Raji (cell line): ENCODE data around the gene DMAP1.

ENCODE experiments used
- POLR2A ChIP-seq: IDR thresholded peaks from 2 replicates; pipeline ENCODE4 v1.6.1; 2011; ENCODE audit warnings: low read depth, low read length, control low read depth; ENCODE audit not compliant: insufficient read depth

The DMAP1 gene

DNA sequence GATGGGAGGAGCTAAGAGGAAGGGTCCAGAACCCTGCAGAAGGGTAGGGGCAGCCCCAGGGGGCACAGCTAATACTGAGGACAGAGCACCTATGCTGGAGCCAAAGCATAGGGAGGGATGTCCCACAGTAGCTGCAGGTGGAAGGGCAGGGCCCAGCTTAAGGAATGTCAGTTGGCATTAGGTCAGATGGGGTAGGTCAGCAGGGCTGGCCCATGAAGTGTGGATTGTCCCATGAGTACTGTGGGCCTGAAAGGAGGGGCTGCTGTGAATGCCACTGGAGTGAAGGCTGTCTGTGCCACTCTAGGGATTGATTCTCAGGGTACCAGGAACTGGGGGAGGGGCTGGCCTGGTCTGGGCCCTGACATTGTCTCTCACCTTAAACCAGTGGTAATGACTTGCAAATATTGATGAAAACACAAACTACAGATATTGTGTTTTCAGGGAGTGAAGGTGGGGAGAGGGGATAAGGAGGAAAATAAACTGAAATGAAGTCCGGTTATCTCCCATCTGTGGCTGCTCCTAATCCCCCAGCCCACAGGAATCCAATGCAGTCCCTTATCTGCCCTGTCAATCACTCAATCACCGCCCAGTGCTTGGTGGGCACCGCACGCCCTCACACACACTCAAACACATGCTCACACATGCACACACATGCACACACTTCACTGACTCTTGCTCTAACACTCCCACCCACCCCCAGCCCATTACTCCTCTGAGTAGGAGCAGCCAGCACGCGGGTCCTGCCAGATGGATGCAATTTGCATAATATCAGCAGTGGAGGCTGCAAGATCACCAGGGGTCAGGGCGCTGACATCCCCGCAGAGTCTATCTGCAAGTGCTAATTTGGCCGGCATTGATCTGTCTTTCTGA lies 27.8 kb downstream of the DMAP1 start:
- no peak for TF ChIP-seq POLR2A

DNA sequence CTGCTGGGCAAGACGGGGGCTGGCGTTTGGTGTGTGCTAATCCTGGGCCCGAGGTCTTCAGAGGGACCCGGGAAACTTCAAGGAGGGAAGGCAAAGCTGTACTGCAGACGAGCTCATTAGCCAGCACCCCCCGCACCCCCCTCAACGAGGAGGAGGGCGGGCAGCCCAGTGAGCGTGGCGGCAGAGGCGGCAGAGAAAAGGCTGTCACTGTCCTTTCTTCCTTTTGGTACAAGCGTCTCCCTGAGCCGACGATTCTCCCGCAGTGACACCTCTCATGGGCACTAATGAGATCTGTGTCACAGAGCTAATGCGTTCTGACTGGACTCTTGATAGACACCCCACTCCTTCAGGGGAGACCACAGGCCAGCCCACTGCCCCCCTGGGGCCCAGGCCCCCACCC lies 29.5 kb downstream of the DMAP1 start:
- no peak for TF ChIP-seq POLR2A

DNA sequence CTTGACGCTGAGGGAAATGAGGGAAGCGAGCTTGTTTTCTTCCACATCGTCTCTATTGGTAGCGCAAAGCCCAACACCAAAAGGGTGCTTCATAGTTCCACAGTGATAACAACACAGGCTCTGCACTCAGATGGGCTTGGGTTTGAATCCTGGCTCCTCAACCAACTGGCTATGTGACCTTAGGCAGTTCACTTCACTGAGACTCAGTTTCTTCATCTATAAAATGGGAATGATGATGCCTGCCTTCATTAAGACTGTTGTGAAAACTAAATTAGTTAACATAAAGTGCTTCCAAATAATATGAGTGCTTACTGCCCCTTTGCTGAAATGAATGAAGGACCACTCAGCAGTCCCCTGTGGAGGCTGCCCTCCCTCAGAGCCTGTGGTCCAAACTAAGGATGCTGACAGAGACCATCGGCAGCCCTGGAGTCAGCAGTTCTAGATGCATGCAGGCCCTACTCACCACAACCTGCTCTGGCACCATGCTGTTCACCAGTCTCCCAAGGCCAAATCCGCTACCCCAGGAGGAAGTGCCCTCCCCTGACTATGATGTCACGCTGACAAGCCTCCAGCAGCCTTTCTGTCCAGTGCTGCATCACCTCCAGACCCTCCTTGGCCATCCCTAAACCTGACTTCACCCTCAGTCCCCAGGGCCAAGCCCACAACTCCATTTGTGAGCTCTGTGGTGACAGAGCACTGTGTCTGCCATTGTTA lies 30.7 kb downstream of the DMAP1 start:
- no peak for TF ChIP-seq POLR2A

DNA sequence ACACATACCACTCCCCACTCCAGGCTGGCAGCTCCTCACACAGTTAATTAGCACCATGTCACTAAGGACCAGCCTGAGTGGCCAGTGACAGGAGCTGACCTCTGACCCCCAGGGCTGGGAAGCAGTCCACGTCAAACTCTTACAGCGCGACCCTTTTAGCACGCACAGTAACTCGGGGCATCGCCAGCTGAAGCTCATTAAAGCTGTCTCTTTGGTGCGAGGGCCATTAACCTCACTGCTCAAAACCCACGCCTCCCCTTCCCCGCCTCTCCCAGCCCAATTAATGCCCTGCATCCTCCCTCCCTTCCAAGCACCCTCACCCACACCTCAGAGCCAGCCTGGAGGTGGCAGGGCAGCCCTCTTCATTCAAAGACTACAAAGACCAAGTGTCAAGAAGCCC lies 31.7 kb downstream of the DMAP1 start:
- no peak for TF ChIP-seq POLR2A

DNA sequence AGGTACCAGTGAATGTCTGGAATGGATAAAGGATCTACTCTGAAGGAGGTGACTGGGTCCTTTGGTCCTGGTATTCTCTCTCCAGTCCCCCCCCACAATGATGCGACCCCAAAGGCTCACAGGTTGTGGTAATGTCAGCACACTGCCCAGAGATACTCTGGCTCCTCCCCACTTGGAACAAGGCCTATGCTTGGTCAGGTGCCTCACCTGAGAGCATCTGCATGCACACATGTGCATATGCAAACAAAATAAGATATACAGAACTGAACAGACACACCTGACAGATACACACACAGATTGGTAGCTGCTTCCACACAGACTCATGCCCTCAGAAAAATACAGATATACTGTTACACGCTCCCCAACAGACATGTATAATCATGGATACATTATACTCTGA lies 33.5 kb downstream of the DMAP1 start:
- no peak for TF ChIP-seq POLR2A

DNA sequence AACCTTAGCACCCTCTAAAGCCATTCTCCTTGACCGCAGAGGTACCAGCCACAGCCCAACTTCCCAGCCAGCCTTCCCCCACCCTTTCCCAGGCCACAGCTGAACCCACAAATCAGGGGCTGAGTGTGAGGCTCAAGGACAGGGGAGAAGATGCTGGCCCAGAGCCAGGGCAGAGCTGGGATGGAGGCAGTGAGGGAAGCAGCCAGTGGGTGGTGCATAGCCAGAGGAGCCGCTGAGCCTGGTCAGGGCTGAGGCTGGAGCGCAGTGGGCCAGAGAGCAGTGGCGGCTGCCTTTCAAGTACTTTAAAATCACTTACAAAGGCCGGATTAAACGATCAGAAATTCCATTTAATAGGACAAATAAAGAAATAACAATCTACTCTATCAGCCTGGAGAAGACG lies 36.3 kb downstream of the DMAP1 start:
- no peak for TF ChIP-seq POLR2A

DNA sequence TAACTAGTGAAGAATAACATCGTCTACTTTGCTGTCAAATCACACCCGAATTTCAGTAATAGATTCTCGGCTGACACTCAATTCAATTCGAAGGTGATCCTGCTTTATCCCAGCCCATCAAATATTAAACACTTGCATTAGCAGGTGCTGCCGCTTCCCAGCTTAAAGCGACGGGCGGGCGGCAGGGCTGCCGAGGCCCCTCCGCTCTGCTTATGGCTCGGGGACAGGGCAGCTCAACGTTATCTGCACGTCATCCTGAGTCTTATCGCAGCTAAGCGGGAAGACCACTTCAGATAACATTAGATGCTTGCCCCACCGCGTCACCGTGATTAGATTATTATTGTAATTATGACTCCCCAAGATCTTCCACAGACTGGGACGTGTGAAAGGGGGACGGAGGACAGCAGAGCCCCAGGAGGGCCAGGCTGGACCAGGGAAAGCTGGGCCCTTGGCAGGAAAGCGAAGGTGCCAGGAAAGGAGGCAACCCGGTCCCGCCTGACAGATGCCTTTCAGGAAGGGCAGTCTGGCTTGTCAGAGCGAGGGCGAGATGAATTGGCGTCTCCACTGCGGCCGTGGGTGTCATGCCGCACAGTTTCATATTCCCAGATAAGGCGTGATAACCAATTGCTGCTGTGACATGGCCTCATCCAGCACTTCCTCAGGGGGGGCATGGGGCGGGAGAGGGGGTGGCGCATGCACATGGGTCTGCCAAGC lies 37.0 kb downstream of the DMAP1 start:
- no peak for TF ChIP-seq POLR2A

DNA sequence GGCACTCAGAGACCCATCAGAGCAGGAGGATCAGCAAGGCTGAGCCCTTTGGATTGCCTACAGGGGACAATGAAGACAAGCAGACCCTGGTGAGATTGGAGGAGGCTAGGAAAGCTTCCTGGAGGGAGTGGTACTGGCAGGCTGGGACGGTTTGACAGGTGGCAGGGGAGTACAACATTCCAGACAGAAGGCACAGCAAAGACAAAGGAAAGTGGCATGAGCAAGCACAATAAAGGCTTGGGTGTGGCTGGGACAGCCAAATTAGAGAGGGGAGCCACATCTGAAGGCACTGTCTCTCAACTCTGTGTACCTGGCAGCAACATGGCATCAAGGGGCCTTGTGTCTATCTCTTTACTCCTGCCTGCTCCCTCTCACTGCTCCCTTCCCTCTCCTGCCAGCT lies 38.2 kb downstream of the DMAP1 start:
- TF ChIP-seq POLR2A: no peak

DNA sequence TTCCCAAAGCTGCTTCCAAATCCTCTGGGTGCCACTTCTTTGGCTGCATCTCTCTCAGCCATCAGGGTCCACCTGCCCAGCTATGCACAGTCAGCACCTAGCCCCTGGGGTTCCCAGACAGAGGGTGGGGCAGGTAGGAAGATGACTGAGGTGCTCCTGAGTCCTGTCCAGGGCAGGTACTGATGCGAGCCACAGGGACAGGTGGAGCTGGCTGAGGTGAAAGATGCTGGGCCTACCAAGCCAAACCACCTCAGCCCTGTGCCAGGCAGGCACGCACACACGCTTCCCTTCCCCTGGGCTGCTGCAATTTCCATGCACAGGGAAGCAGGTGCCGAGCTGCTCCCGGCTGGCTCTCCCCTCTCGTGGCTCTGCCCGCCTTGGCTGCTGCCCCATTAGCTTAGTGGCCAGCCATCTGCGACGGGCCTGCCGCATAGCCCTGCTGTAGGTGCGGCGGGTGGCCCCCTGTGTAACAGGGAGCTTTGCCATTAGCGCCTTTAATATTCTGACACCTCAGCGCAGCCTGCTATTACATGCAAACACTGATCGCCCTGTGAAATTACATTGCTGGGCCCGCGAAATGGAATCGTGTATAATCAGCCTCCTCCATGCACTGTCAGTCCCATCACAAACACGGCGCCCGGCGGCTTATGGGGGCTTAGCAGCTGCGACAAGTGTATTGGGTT lies 38.9 kb downstream of the DMAP1 start:
- TF ChIP-seq POLR2A: no peak

DNA sequence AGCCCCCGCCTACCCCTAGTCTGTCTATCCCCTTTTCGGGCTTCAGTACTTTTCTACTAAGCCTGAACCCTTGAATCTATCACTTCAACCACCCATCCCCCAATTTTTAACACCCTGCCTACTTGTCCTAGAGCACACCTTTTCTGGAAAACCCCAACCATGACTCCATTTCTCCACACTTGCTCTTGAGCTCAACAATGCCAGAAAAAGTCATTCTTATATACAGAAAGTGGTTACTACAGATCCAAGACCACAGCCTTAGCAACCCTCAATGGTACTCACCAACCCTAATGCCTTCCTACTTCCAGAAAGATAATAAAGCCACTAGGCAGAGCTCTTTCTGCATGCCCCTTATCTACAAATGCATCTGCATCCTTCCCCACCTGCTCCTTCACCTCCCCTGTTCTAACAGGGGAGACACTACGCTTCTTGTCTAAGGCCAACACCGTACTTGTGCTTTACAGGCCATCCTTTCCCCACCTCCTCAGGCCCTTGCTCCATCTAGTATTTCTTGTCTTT lies 41.2 kb downstream of the DMAP1 start:
- no peak for TF ChIP-seq POLR2A

DNA sequence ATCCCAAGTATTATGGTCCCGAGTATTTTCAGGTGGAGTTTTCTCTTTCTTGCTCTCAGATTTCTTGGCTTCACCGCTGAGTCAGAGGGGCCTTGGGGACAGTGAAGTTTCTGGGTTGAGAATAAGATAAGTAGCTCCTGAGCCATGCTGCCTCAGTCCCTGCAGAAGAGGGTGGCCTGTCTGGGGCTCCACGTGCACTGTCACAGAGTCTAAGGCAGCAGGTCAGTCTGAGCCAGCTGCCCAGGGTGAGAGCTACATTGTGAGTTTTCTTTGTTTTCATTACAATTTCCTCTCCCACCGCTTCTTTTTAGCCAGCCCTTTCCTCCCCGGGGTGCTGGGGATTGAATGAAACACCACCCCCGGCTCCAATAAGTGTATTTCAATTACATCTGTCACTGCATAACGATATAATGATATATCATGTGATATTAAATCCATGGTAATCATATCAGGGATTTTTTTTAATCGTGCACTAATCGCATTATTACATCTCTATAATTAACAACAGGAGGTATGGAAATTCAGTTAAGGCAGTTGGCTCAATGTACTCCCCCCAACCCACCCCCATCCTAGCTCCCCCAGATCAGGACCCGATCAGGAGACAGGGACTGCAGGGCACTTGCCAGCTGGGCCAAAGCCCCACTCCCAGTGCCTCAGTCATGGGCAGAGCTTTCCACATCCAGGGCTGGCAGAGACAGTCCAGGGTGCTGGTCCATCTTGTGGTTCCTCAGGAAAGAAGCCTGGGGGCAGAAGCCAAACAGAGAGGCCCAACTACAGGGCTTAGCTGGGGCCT lies 43.7 kb downstream of the DMAP1 start:
- TF ChIP-seq POLR2A: no peak

DNA sequence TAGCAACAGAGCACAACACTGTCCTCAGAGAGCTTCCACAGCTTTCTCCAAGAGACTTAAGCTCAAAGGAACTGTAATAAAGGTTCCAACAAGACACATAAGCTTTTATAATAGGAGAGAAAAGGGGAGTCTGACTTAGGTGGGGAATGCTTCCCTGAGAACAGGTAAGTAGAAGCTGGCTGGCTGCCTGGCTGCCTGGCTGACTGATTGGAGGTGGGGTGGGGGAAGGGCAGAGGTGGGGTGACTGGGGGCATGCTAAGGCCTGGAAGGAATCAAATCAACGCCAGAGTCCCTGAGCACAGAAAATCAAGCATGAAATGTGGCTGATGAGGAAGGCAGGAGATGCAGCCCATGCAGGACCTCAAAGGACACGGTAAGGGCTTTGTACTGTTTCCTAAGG lies 45.8 kb downstream of the DMAP1 start:
- TF ChIP-seq POLR2A: no peak

DNA sequence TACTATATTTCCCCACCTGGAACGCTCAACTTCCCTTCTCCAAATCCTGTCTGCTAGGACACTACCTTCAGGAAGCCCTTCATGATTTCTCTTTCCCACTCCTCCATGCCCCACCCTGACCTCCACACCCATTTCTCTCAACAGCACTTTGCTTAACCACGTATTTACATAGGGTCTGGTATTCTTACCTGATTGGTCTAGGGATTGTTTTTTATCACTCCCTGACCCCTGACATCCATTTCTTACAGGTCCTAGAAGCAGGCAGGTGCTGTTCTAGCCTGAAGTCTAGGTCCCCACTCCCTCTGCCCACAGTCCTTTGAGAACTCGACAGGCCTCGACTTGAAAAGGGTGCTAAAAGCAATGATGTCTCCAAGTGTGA lies 47.5 kb downstream of the DMAP1 start:
- no peak for TF ChIP-seq POLR2A

DNA sequence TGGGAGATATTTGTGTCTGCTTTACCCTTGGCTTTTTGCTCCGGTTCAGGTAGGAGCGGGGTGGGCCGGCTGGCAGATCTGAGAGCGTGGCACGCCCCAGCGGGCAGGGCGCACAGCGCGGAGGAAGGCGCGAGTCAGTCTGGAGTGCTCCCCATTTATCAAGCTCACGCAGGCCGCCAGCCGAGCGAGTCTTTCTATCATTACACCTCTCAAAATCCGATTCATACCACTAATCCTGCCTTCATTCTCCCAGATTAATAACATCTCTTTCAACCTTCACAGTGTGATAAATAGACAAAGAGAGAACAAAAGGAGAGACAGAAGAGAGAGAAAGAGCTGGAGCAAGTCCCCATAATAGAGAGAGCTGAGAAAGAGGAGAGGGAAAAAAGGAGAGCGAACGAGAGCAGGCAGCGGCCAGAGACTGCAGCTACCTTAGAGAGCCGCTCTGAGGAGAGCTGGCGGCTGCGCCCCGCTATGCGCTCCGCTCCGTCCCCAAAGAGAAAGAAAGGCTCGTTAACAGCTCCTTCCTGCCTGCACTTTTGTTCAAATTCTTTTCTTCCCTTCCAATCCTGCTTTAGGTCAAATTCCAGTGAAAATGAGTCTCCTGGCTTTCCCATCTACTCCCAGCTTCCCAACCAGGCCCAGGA lies 48.0 kb downstream of the DMAP1 start:
- TF ChIP-seq POLR2A: no peak

DNA sequence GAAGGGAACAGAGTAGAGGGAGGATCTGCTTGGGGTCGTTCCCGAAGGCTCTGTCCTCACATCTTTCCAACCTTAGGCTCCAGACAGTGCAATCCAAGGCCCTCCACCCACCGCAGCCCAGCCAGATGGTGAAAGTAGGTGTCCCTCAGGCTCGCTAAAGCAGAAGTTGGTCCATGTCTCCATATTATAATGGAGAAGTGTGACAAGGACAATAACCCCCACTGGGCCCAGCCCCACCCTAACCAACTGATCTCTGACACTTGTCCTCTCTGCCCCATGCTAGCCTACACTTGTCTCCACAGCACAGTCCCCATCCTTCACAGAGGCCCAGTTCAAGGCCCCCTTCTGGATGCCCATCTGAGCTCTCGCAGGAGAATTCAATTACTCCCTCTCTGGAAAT lies 48.7 kb downstream of the DMAP1 start:
- no peak for TF ChIP-seq POLR2A
